GM12878 (cell line): ENCODE measurements around the gene PTMA. TPM values are rescaled to one million over a fixed set of nuclear protein-coding genes. Genes with fewer than 3 reads are reported as not detected.

ENCODE experiments used
- ATAC-seq: fragments of 200-7000 bp; cut with Tn5 transposase; 3 replicates; pipeline ENCODE4 v1.9.1; 2020; ENCODE audit warnings: mild to moderate bottlenecking, moderate library complexity
- BruUV-seq: library from RNA; stranded (reverse); fragments of 400-500 nt; replicated peaks from 2 replicates; lab custom pipeline; 2021; lab: Mats Ljungman, UMichigan
- CTCF ChIA-PET: fragments of 300-600 bp; sonication (Branson Sonifier 250); formaldehyde crosslinking; extraction: SDS; loops from one replicate; lab custom pipeline; 2021; ENCODE audit warnings: inconsistent platforms; lab: Yijun Ruan, JAX
- POLR2A ChIA-PET: fragments of 350-600 bp; formaldehyde crosslinking; extraction: SDS; loops from one replicate; lab custom pipeline; 2021; ENCODE audit warnings: inconsistent platforms; lab: Charles Lee
- RAD21 ChIA-PET: fragments of 300-600 bp; sonication (Branson Sonifier 250); formaldehyde crosslinking; loops from one replicate; lab custom pipeline; 2023; ENCODE audit warnings: antibody characterized with exemption; ENCODE audit not compliant: unreplicated experiment; lab: Charles Lee
- SMC1A ChIA-PET: fragments of 300-600 bp; sonication (Branson Sonifier 250); formaldehyde crosslinking; loops from one replicate; lab custom pipeline; 2023; ENCODE audit not compliant: unreplicated experiment, uncharacterized antibody; lab: Charles Lee
- DNase-seq: peaks from one replicate; pipeline ENCODE4 v3.0.0-alpha.2; 2011; ENCODE audit warnings: low read depth, low spot score
- FAIRE-seq: peaks from 3 replicates; lab custom pipeline; 2011; peaks lifted over from hg19 to GRCh38; lab: Jason Lieb, UNC
- H2AFZ ChIP-seq: 2 replicates; pipeline ENCODE4 v1.6.0; 2011; ENCODE audit warnings: low read depth, low read length, control low read depth; ENCODE audit not compliant: control insufficient read depth
- H3K27ac ChIP-seq: 2 replicates; pipeline ENCODE4 v1.5.1; 2011; ENCODE audit warnings: control low read depth; ENCODE audit not compliant: control insufficient read depth, insufficient read depth
- H3K27me3 ChIP-seq, 2 experiments: replicated peaks in 1 of 2; 2 replicates each; pipeline versions ENCODE4 v1.6.0 to v1.6.1; 2011; ENCODE audit warnings: low read length in 1 of 2; ENCODE audit not compliant: control insufficient read depth in 2 of 2, insufficient read depth in 2 of 2
- H3K36me3 ChIP-seq, 2 experiments: 2 replicates each; pipeline ENCODE4 v1.5.1; 2011; ENCODE audit warnings: low read length in 1 of 2; ENCODE audit not compliant: control insufficient read depth in 2 of 2, insufficient read depth in 2 of 2
- H3K4me1 ChIP-seq: 2 replicates; pipeline ENCODE4 v1.6.1; 2011; ENCODE audit warnings: mild to moderate bottlenecking, low read length, moderate library complexity, mixed read lengths; ENCODE audit not compliant: control insufficient read depth, insufficient read depth
- H3K4me2 ChIP-seq: 2 replicates; pipeline ENCODE4 v1.6.0; 2011; ENCODE audit warnings: control low read depth; ENCODE audit not compliant: control insufficient read depth, insufficient read depth
- H3K4me3 ChIP-seq: fragments of 200-600 bp; sonication (generic); 2 replicates; pipeline ENCODE4 v1.5.1; 2016
- H3K79me2 ChIP-seq: 2 replicates; pipeline ENCODE4 v1.6.0; 2011; ENCODE audit warnings: low read length; ENCODE audit not compliant: control insufficient read depth, insufficient read depth
- H3K9ac ChIP-seq: 2 replicates; pipeline ENCODE4 v1.8.0; 2011; ENCODE audit warnings: low read length, control low read depth, mixed read lengths; ENCODE audit not compliant: control insufficient read depth, insufficient read depth
- H3K9me3 ChIP-seq: replicated peaks from 3 replicates; pipeline ENCODE4 v1.5.1; 2011; ENCODE audit warnings: mild to moderate bottlenecking, low read length; ENCODE audit not compliant: control insufficient read depth, insufficient read depth
- H4K20me1 ChIP-seq: 2 replicates; pipeline ENCODE4 v1.6.0; 2011; ENCODE audit not compliant: control insufficient read depth, insufficient read depth
- ATF3 ChIP-seq: IDR thresholded peaks from 2 replicates; pipeline ENCODE4 v1.6.1; 2011; ENCODE audit warnings: low read depth, mild to moderate bottlenecking, low read length, moderate library complexity, borderline replicate concordance; ENCODE audit errors: extremely low read depth
- BHLHE40 ChIP-seq, 2 experiments: fragments of 450-650 bp in 1 of 2; IDR thresholded peaks; 2 replicates each; pipeline ENCODE4 v1.6.1; 2011 to 2017; ENCODE audit warnings: low read depth in 2 of 2, borderline replicate concordance in 1 of 2, improper control_type of control experiment in 1 of 2, low read length in 1 of 2, mild to moderate bottlenecking in 1 of 2
- PAX5 ChIP-seq: IDR thresholded peaks from 2 replicates; pipeline ENCODE4 v1.6.1; 2011; ENCODE audit warnings: low read depth, low read length, borderline replicate concordance
- PRDM15 ChIP-seq: fragments of 450-650 bp; formaldehyde crosslinking; IDR thresholded peaks from 2 replicates; pipeline ENCODE4 v1.4.0; 2020; ENCODE audit warnings: mild to moderate bottlenecking, moderate library complexity
- RELB ChIP-seq: fragments of 450-650 bp; IDR thresholded peaks from 2 replicates; pipeline ENCODE4 v1.6.1; 2017; ENCODE audit warnings: low read depth, mild to moderate bottlenecking, moderate library complexity
- SMC3 ChIP-seq: IDR thresholded peaks from 2 replicates; pipeline ENCODE4 v1.6.1; 2011; ENCODE audit warnings: low read length, improper control_type of control experiment, borderline replicate concordance
- SP1 ChIP-seq: IDR thresholded peaks from one replicate; pipeline ENCODE4 v1.6.1; 2011; ENCODE audit warnings: low read depth, low read length
- SREBF1 ChIP-seq: IDR thresholded peaks from 2 replicates; pipeline ENCODE4 v1.6.1; 2012; ENCODE audit warnings: mild to moderate bottlenecking, low read length
- TCF12 ChIP-seq: IDR thresholded peaks from 2 replicates; pipeline ENCODE4 v1.6.1; 2011; ENCODE audit warnings: low read depth, mild to moderate bottlenecking, low read length
- TCF3 ChIP-seq: IDR thresholded peaks from 2 replicates; pipeline ENCODE4 v1.6.1; 2012; ENCODE audit warnings: low read depth, mild to moderate bottlenecking, low read length, borderline replicate concordance; ENCODE audit not compliant: insufficient read depth
- ZNF207 ChIP-seq: fragments of 450-650 bp; IDR thresholded peaks from 2 replicates; pipeline ENCODE4 v1.6.1; 2014; ENCODE audit warnings: antibody characterized with exemption, mild to moderate bottlenecking, borderline replicate concordance
- WGBS: methylation state at CpG from one replicate; pipeline ENCODE4 v1.1.6; 2016; ENCODE audit warnings: low lambda C conversion rate; ENCODE audit not compliant: insufficient replicate concordance, insufficient coverage; ENCODE audit errors: missing lambda C conversion rate; 5-methylcytosine and 5-hydroxymethylcytosine counted together
- in situ Hi-C: fragments of 300-500 bp; cut with MboI; formaldehyde crosslinking; loops from 9 replicates; pipeline ENCODE4 v1.14.3; 2018; ENCODE audit warnings: mixed read lengths
- intact Hi-C: fragments of 100-400 bp; cut with micrococcal nuclease; formaldehyde crosslinking; loops from one replicate; pipeline ENCODE4 v1.14.2; 2022; ENCODE audit not compliant: unreplicated experiment
- polyA plus RNA-seq, 11 experiments: library from polyadenylated mRNA; depleted of rRNA in 4 of 11; unstranded in 6 of 11; stranded (reverse) in 5 of 11; fragments of >200 nt; fragmentation: Nextera tagmentation in 4 of 11; fragmentation: Illumina TruSeq in 1 of 11; extraction: Ambion mirVana in 4 of 11; extraction: Trizol in 1 of 11; gene quantifications; 1 replicate in 1 of 11; 2 replicates in 10 of 11; pipeline versions ENCODE4 v1.2.1 to v1.2.3, GENCODE V29; 2011 to 2016; ENCODE audit warnings: inconsistent platforms in 2 of 11, missing spikeins in 2 of 11, low read depth in 1 of 11
- total RNA-seq, 4 experiments: library from RNA; depleted of rRNA in 3 of 4; stranded (reverse); fragments of >200 nt in 3 of 4; fragmentation: Illumina TruSeq in 1 of 4; extraction: Trizol in 1 of 4; gene quantifications; 2 replicates each; pipeline versions ENCODE4 v1.2.1 to v1.2.3, GENCODE V29; 2013 to 2021

Gene PTMA
- total and polyA plus RNA-seq, 10 of the 15 experiments (the other 5 are each of a cell fraction or from before 2014, with no cell fraction given) = 1,144 to 5,018 (median 3,464) TPM

GRCh38 chr2:231665245-231666170 is 42.8 kb upstream of the PTMA start (continued):
- TF ChIP-seq PRDM15 (no peak), SP1 (no peak), SMC3 (no peak)

GRCh38 chr2:231666171-231667095 is 41.9 kb upstream of the PTMA start:
- Histone ChIP-seq H3K9me3 (no peaks in the 10 kb centered on the region), H3K27me3 (no peaks in the 10 kb centered on the region), H3K4me2 (peak overlapping the region; percentile 82), H3K27ac (peak overlapping the region; percentile 97), H2AFZ (peak overlapping the region; percentile 54), H3K79me2 (peaks cover 25% of the 10 kb centered on the region), H4K20me1 (no peaks in the 10 kb centered on the region), H3K4me1 (peaks cover 49% of the 10 kb centered on the region), H3K36me3 (no peaks in the 10 kb centered on the region), H3K4me3 (peak overlapping the region; percentile 68), H3K9ac (peak overlapping the region; percentile 94)
- in situ Hi-C loops = no loop called here
- peak; percentile 59 for FAIRE-seq
- peak; percentile 75 for ATAC-seq
- SMC1A ChIA-PET = interaction anchor here (0.6 to 3.9 kb wide), 8 partner anchors 9 to 56 kb away, joined by 3 to 20 read pairs (median 4); no protein-coding TSS in a partner anchor
- intact Hi-C loops = loop anchor here (10.0 kb wide), 1 partner anchor 272 kb away; the partner anchor contains the start of gene B3GNT7
- WGBS = under 1% methylated on average over 29 of the region's 32 CpGs
- RAD21 ChIA-PET = interaction anchor here (0.7 to 9.4 kb wide), 5 partner anchors 10 to 55 kb away, joined by 3 to 70 read pairs (median 3); partner anchors contain the start of gene PTMA
- POLR2A ChIA-PET = interaction anchor here (0.7 to 9.2 kb wide), 8 partner anchors 8 to 121 kb away, joined by 3 to 119 read pairs (median 8); partner anchors contain the start of gene PTMA
- CTCF ChIA-PET = interaction anchor here (0.6 to 9.9 kb wide), 8 partner anchors 8 to 53 kb away, joined by 3 to 151 read pairs (median 4); partner anchors contain the start of gene PTMA
- DNase-seq = peak; percentile 86
- TSS peak; percentile 82 for BruUV-seq
- TF ChIP-seq TCF12 (peak; percentile 83; the same call in 1 of the 2 replicates), RELB (peak; percentile 98), BHLHE40 (IDR thresholded peaks at IDR 0.05; ENCODE audit: borderline replicate concordance in 1 of 2, low read depth in 2 of 2, low read length in 1 of 2) (peak; percentile 51 to 76; a peak in 2 of 4 replicates), PAX5 (0 out of 2 replicates have a peak, but pooled peaks have one; percentile 37), TCF3 (peak; percentile 87), ZNF207 (0 out of 2 replicates have a peak, but pooled peaks have one; percentile 73), ATF3 (no peak), SREBF1 (0 out of 2 replicates have a peak, but pooled peaks have one; percentile 5)
